Naive B cell (primary cell): ENCODE data around the gene ANXA8. TPM values are rescaled to one million over a fixed set of nuclear protein-coding genes. Genes with fewer than 3 reads are reported as not detected.
"Not testable (repeated sequence)": the region's sequence is repeated elsewhere in the genome, so short reads cannot be mapped to it uniquely, and the experiment has no call there.

Experiments
- ATAC-seq, 2 donors: fragments of 150-1000 bp; cut with Tn5 transposase; 2 replicates each; pipeline ENCODE4 v1.10.0; 2021; ENCODE audit warnings: low read depth in 2 of 2, mild to moderate bottlenecking in 2 of 2, moderate library complexity in 2 of 2
- DNase-seq: peaks from one replicate; pipeline ENCODE4 v3.0.0; 2022
- H3K27ac Mint-ChIP-seq, 6 donors: one replicate each; pipeline ENCODE4 v1.8.0; 2020 to 2022; ENCODE audit warnings: mild to moderate bottlenecking in 6 of 6, mixed read lengths in 6 of 6, moderate library complexity in 5 of 6, inconsistent platforms in 2 of 6
- H3K27me3 Mint-ChIP-seq, 3 donors: one replicate each; pipeline ENCODE4 v1.8.0; 2021 to 2022; ENCODE audit warnings: mixed read lengths in 3 of 3, mild to moderate bottlenecking in 1 of 3
- H3K36me3 Mint-ChIP-seq, 2 donors: one replicate each; pipeline ENCODE4 v1.8.0; 2020 to 2022; ENCODE audit warnings: mixed read lengths in 2 of 2, inconsistent platforms in 1 of 2, mild to moderate bottlenecking in 1 of 2
- H3K4me1 Mint-ChIP-seq, 3 donors: one replicate each; pipeline ENCODE4 v1.8.0; 2020 to 2022; ENCODE audit warnings: mixed read lengths in 3 of 3, inconsistent platforms in 1 of 3, mild to moderate bottlenecking in 1 of 3, moderate library complexity in 1 of 3
- H3K4me3 Mint-ChIP-seq, 8 donors: one replicate each; pipeline ENCODE4 v1.8.0; 2020 to 2022; ENCODE audit warnings: mild to moderate bottlenecking in 8 of 8, mixed read lengths in 8 of 8, moderate library complexity in 8 of 8, inconsistent platforms in 2 of 8
- H3K9me3 Mint-ChIP-seq, 7 donors: one replicate each; pipeline ENCODE4 v1.8.0; 2020 to 2022; ENCODE audit warnings: mixed read lengths in 7 of 7, mild to moderate bottlenecking in 5 of 7, inconsistent platforms in 2 of 7, moderate library complexity in 1 of 7
- polyA plus RNA-seq, 6 donors: library from polyadenylated mRNA; unstranded; fragments of 300-500 nt; fragmentation: Illumina TruSeq; gene quantifications; one replicate each; pipeline ENCODE4 v1.2.3, GENCODE V29; 2021; ENCODE audit warnings: low read depth in 6 of 6

Gene ANXA8
- polyA plus RNA-seq, 6 donors from 2014 or later, result not detected

DNA sequence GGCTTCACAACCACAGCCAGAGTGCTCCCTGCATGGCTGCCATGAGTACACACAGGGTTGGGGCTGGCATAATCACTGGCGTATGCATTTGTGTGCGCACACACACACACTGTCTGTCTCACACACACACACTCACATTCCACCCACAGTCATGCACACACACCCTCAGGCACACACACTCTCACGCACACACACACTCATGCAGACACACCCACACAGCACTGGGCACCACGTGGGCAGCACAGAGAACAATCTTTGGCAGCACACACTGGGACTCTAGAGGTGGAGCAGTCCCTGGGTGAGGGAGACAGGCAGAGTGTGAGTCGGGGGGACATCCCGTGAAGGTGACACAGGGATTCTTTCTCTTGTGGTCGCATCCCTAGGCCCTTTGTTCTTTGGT is 10.4 kb downstream of the ANXA8 start:
- not testable (repeated sequence) for H3K27ac Mint-ChIP-seq, H3K4me1 Mint-ChIP-seq, ATAC-seq, H3K36me3 Mint-ChIP-seq, H3K9me3 Mint-ChIP-seq, H3K4me3 Mint-ChIP-seq, H3K27me3 Mint-ChIP-seq, DNase-seq

GRCh38 chr10:47472647-47473046 is 11.3 kb downstream of the ANXA8 start:
- H3K27ac Mint-ChIP-seq, H3K4me1 Mint-ChIP-seq, H3K27me3 Mint-ChIP-seq, DNase-seq, H3K9me3 Mint-ChIP-seq, H3K36me3 Mint-ChIP-seq, H3K4me3 Mint-ChIP-seq, ATAC-seq: not testable (repeated sequence)

DNA sequence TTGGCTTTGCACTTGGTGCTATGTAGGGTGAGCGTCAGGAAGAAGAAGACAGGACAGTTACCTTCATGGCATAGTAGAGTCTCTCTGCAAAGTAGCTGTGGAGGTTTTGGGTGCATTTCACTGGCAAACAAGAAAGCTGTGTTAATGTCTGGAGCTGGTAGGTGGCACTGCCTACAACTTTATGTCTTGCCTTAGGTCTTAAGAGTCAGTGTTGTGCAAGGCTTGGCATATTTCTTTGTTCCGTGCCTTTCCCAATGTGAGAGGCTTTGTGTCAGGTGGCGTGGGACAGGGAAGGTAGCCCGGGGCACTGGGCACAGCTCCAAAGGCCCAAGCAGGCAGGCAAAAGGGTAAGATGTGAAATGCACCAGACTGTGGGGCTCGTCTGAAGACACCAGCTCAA is 11.8 kb downstream of the ANXA8 start:
- not testable (repeated sequence) for ATAC-seq, H3K4me3 Mint-ChIP-seq, H3K27ac Mint-ChIP-seq, H3K27me3 Mint-ChIP-seq, DNase-seq, H3K9me3 Mint-ChIP-seq, H3K4me1 Mint-ChIP-seq, H3K36me3 Mint-ChIP-seq

DNA sequence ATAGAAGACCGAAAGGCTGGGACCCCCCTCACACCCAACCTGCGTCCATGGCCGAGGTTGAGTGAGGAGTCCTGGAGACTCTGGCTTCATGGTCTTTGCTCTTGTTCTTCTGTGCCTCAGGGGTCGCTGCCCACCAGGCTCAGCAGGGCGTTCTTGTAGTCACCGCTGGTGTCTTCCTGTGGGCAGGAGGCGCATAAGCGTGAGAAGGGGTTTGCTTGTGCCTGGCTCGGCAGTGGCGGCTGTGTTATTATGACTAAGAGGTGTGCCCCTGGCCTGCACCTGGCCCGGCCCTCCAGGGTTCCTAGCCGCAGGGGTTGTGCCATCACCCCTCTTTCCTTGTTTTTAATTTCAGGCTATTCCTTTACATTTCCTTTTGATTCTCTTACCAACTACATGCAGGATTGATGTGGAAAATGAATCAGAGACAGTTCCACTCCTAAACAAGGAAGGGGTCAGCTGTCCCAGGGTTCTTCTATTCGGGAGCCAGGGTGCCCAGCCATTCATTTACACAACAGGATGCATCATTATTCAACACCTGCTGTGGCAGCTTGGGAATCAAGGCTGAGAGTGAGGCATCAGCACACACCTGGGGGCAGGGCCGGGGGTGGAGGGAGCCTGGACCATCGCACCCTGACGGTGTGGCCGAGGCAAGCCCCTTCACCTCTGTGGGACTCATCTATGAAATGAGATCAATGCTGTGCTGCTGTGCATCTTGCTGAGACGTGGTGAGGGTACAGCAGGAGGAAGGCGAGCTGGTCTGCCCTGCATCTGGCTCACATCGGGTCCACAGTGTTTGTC is 15.0 kb downstream of the ANXA8 start:
- not testable (repeated sequence) for DNase-seq, H3K36me3 Mint-ChIP-seq, H3K4me3 Mint-ChIP-seq, ATAC-seq, H3K27ac Mint-ChIP-seq, H3K9me3 Mint-ChIP-seq, H3K27me3 Mint-ChIP-seq, H3K4me1 Mint-ChIP-seq

DNA sequence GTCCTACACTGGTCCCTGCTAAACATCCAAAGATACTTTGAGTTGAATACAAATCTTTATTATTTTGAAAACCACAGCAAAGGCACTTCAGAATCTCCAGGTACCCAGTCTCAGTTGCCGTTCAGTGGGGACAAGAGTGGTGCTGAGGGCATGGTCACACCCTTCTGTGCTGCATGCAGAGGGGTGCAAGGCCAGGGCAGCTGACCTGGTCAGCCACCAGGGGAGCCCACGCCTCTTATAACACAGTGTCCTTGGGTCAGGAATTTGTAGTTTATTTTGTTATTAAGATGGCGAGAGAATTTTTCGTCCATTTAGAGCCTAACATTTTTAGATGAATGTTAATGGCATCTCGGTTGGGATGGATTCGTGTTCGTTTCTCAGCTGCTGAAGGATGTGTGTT is 16.0 kb downstream of the ANXA8 start:
- not testable (repeated sequence) for H3K27ac Mint-ChIP-seq, DNase-seq, ATAC-seq, H3K36me3 Mint-ChIP-seq, H3K4me1 Mint-ChIP-seq, H3K4me3 Mint-ChIP-seq, H3K9me3 Mint-ChIP-seq, H3K27me3 Mint-ChIP-seq

DNA sequence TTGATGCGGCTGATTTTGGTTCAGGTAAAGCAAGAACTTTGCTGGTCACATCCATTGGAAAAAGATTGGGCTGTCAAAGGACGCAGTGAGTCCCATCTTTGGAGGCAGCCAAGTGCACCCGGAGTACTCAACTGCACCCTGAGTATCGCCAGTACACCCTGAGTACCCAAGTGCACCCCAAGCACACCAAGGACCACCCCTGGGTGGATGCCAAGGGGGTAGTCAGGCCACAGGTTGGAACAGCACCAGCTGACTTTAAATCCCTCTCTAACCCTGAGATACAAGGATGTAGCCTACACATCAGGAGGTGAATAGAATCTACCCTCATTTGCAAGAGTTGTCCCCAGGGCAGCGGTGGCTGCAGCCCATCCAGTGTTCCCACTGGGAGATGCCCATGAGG is 16.5 kb downstream of the ANXA8 start:
- H3K27me3 Mint-ChIP-seq, result not testable (repeated sequence)

GRCh38 chr10:47465216-47465917 is 18.5 kb downstream of the ANXA8 start:
- not testable (repeated sequence) for DNase-seq, H3K27me3 Mint-ChIP-seq, ATAC-seq, H3K4me3 Mint-ChIP-seq, H3K27ac Mint-ChIP-seq, H3K36me3 Mint-ChIP-seq, H3K4me1 Mint-ChIP-seq, H3K9me3 Mint-ChIP-seq

More for the DNA sequence above, 16.5 kb downstream of the ANXA8 start:
- H3K27ac Mint-ChIP-seq, H3K9me3 Mint-ChIP-seq, ATAC-seq, H3K36me3 Mint-ChIP-seq, DNase-seq, H3K4me3 Mint-ChIP-seq, H3K4me1 Mint-ChIP-seq: not testable (repeated sequence)

DNA sequence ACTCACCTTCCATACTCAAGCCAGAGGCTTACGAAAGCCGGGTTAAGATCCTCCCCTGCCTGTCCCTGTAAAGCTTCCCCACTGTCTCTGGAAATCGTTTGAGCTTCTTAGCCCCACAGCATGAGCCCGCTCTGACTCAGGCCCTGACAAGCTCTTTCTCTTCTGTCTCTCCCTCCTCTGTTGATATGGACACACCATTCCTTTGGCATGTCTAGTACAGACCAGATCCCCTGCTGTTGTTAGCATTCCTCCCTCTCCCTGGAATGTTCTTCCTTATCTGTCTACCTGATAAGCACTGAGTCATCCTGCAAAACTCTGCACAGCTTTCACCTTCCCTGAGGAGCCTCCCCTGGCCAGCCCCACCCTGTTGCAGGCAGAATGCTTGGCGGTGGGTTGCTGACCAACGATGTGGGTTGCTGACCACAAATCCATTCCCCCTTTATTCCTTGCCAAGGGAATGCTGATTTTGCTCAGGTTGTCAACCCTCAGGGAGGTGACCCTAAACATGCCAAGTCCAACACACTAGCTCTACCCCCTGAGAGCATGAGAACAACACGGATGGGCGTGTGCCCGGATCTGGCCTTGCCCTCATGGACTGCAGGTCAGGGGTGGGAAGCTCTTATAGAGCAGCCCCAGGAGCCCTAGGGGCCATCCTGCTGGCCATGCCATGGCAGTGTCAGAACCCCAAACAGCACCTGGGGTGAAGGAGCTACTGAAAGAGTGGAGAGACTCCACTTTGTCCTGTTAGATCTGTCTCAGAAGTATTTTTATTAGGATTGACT is 21.1 kb downstream of the ANXA8 start:
- H3K4me3 Mint-ChIP-seq, ATAC-seq, DNase-seq, H3K36me3 Mint-ChIP-seq, H3K27ac Mint-ChIP-seq, H3K9me3 Mint-ChIP-seq, H3K4me1 Mint-ChIP-seq: not testable (repeated sequence)
- H3K27me3 Mint-ChIP-seq, result peaks cover 0 to 12% (median 6%) of the 10 kb centered on the region in 3 donors

GRCh38 chr10:47461261-47461687 is 22.6 kb downstream of the ANXA8 start:
- H3K4me3 Mint-ChIP-seq, result peak overlapping the region in 1 of 8 donors; percentile 32

DNA sequence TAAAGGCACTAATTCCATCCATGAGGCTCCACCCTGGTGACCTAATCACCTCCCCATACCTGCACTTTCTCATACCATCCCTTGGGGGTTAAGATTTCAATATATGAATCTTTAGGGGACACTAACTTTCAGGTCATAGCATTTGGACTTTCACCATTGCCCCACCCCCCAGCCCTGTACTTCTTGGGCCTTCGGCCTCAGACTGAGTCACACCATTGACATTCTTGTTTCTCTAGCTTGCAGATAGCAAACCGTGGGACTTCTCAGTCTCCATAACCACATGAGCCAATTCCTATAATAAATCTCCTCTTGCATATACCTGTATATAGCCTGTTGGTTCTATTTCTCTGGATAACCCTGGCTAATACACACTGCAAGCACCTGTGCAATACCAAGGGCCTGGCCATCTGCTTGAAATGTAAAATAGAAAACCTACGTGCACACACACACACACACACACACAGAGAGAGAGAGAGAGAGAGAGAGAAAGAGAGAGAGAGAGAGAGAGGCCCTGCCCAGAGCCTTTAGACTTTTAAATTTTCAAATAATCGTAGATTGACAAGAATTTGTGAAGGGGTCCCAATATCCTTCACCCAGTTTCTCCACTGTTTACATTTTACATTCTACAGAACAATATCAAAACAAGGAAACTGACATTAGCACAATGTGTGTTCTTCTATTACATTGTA is 25.3 kb downstream of the ANXA8 start:
- no peak for DNase-seq
- Mint-ChIP-seq H3K9me3 (no peaks in the 10 kb centered on the region), H3K4me3 (no peak overlapping the region), H3K27me3 (peaks cover 10 to 13% (median 10%) of the 10 kb centered on the region in 3 donors), H3K27ac (no peak overlapping the region), H3K4me1 (peaks cover under 1 to 9% (median 5%) of the 10 kb centered on the region in 3 donors), H3K36me3 (no peaks in the 10 kb centered on the region)
- no peak for ATAC-seq

More at GRCh38 chr10:47461261-47461687, 22.6 kb downstream of the ANXA8 start:
- peak; percentile 32 to 63 for ATAC-seq
- not testable (repeated sequence) for H3K4me1 Mint-ChIP-seq, DNase-seq, H3K9me3 Mint-ChIP-seq, H3K36me3 Mint-ChIP-seq
- Mint-ChIP-seq H3K27me3 (peaks cover 4 to 12% (median 6%) of the 10 kb centered on the region in 3 donors), H3K27ac (peak overlapping the region in 1 of 6 donors; percentile 22)

DNA sequence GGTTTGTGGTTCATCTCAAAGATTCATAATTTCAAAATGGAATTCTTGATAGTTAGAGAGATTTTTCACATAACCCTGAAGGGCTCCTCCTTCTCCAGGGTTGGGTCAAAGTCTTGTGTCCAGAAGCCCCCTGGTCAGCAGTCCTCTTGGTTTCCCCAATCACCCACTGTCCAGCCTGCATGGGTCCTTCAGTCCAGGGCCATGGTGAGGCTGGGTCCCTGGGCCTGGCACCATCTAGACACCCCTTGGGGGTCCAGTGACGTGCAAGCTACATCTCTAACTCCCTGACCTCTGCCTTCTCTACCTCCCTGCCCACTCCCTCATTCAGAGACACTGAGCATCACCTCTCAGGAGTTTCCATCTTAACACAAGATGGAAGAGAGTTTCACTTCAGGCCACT is 26.1 kb downstream of the ANXA8 start:
- peak overlapping the region in 1 of 8 donors; percentile 25 for H3K4me3 Mint-ChIP-seq

DNA sequence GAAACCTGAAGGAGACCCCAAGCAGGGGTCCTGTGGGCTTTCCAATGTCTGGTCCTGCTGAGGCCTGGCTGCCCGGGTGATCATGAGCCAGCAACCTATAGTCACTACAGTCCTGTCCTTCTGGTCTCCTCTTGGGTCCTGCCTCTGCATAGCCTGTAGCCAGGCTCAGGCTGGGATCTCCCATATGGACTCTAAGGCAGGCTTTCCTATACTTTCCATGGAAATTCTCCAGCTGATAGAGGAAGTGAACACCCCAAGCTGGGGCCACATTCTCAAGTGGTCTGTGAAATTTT is 26.4 kb downstream of the ANXA8 start:
- Mint-ChIP-seq H3K27ac (no peak overlapping the region), H3K36me3 (no peaks in the 10 kb centered on the region), H3K27me3 (peaks cover 14 to 17% (median 15%) of the 10 kb centered on the region in 3 donors), H3K9me3 (no peaks in the 10 kb centered on the region), H3K4me3 (no peak overlapping the region), H3K4me1 (peaks cover 4 to 9% (median 5%) of the 10 kb centered on the region in 3 donors)
- ATAC-seq, result no peak
- no peak for DNase-seq

More for the DNA sequence above, 26.1 kb downstream of the ANXA8 start:
- ATAC-seq, result no peak
- Mint-ChIP-seq H3K27me3 (peaks cover 14 to 17% (median 15%) of the 10 kb centered on the region in 3 donors), H3K4me1 (peaks cover 4 to 9% (median 5%) of the 10 kb centered on the region in 3 donors), H3K27ac (no peak overlapping the region), H3K36me3 (no peaks in the 10 kb centered on the region), H3K9me3 (no peaks in the 10 kb centered on the region)
- DNase-seq, result no peak
